Measurements from ENCODE around the gene RHOC. TPM values are rescaled to one million over a fixed set of nuclear protein-coding genes. Genes with fewer than 3 reads are reported as not detected.
A peak's percentile ranks its signal among the peaks of the same experiment; 100 is the strongest.
"Not testable (repeated sequence)": the region's sequence is repeated elsewhere in the genome, so short reads cannot be mapped to it uniquely, and the experiment has no call there.

RHOC gene
- total and polyA plus RNA-seq, 2 experiments from 2014 or later: 65.4 to 76.7 TPM

DNA sequence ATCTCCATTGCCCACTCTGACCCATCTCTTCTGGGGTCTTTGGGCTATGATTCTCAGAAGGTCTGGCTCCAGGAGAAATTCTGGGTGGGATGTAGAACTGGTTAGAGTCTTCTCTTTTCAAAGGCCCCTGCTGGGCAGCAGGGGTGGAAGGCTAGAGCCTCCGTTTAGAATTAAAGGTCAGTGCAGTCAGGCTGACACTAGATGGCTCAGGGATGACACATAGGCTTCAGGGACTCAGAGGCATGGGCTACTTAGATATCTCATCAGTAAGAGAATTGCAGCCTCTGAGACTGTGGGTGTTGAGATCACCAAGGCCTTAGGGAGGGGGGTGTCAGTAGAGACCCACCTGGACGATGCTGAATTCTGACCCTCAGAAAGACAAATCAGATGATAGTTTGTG is 20.8 kb upstream of the RHOC start:
- Mint-ChIP-seq H3K36me3 (ENCODE audit: low read depth) (no peaks in the 10 kb centered on the region; the same call in 2 of the 3 replicates), H3K27me3 (ENCODE audit: insufficient read depth, low read depth, poor library complexity) (peaks cover 10% of the 10 kb centered on the region), H3K9me3 (peaks cover 5% of the 10 kb centered on the region; the same call in 1 of the 3 replicates), H3K4me1 (peaks cover 10% of the 10 kb centered on the region), H3K4me3 (no peak overlapping the region), H3K27ac (no peak overlapping the region)
- Histone ChIP-seq H3K4me1 (ENCODE audit: insufficient read depth) (no peaks in the 10 kb centered on the region; the same call in 1 of the 2 replicates), H3K27ac (ENCODE audit: low read depth) (no peak overlapping the region), H3K4me2 (no peak overlapping the region), H3K9me2 (ENCODE audit: insufficient read depth) (no peaks in the 10 kb centered on the region), H3K4me3 (no peak overlapping the region), H3K27me3 (ENCODE audit: insufficient read depth) (peaks cover 10% of the 10 kb centered on the region), H4K20me1 (replicated peaks; ENCODE audit: insufficient read depth) (no peaks in the 10 kb centered on the region), H3K36me3 (ENCODE audit: insufficient read depth) (no peaks in the 10 kb centered on the region), H3F3A (replicated peaks; ENCODE audit: low read depth) (no peaks in the 10 kb centered on the region), H3K79me2 (replicated peaks; ENCODE audit: insufficient read depth) (no peaks in the 10 kb centered on the region), H2AFZ (no peak overlapping the region)
- DNase-seq (ENCODE audit: low spot score) (no peak), ATAC-seq (no peak; the same call in 2 of the 3 replicates)
- TF ChIP-seq NANOG (IDR thresholded peaks at IDR 0.05; ENCODE audit: borderline replicate concordance) (no peak), EZH2phosphoT487 (IDR thresholded peaks at IDR 0.05; ENCODE audit: unreplicated experiment) (no peak)
- TF ChIP-seq, protein P1, sequence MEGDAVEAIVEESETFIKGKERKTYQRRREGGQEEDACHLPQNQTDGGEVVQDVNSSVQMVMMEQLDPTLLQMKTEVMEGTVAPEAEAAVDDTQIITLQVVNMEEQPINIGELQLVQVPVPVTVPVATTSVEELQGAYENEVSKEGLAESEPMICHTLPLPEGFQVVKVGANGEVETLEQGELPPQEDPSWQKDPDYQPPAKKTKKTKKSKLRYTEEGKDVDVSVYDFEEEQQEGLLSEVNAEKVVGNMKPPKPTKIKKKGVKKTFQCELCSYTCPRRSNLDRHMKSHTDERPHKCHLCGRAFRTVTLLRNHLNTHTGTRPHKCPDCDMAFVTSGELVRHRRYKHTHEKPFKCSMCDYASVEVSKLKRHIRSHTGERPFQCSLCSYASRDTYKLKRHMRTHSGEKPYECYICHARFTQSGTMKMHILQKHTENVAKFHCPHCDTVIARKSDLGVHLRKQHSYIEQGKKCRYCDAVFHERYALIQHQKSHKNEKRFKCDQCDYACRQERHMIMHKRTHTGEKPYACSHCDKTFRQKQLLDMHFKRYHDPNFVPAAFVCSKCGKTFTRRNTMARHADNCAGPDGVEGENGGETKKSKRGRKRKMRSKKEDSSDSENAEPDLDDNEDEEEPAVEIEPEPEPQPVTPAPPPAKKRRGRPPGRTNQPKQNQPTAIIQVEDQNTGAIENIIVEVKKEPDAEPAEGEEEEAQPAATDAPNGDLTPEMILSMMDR (conservative IDR thresholded peaks at IDR 0.05; ENCODE audit: low read depth in 2 of 2): peak; percentile 14 to 49; a peak in 2 of 4 replicates

DNA sequence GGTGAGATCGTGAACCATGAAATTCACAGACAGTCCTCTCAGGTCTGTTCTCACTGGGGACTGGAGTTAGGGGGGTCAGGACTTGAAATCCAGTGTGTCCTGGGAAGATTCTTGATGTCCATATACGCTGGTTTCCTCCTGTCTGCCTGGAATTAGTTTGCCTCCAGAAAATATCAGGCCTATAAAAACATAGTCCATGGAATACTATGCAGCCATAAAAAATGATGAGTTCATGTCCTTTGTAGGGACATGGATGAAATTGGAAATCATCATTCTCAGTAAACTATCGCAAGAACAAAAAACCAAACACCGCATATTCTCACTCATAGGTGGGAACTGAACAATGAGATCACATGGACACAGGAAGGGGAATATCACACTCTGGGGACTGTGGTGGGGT is 17.3 kb upstream of the RHOC start:
- peak overlapping the region; percentile 43; the same call in 1 of the 3 replicates for H3K4me3 Mint-ChIP-seq
- H3K79me2 ChIP-seq (replicated peaks; ENCODE audit: insufficient read depth); H3K36me3 ChIP-seq (ENCODE audit: insufficient read depth); H3K27ac Mint-ChIP-seq; H3K4me3 ChIP-seq; H3F3A ChIP-seq (replicated peaks; ENCODE audit: low read depth); H2AFZ ChIP-seq; H3K9me3 Mint-ChIP-seq; H3K4me1 ChIP-seq (ENCODE audit: insufficient read depth); H3K27ac ChIP-seq (ENCODE audit: low read depth); H3K36me3 Mint-ChIP-seq (ENCODE audit: low read depth); H4K20me1 ChIP-seq (replicated peaks; ENCODE audit: insufficient read depth); H3K4me2 ChIP-seq; H3K9me2 ChIP-seq (ENCODE audit: insufficient read depth); DNase-seq (ENCODE audit: low spot score); ATAC-seq: not testable (repeated sequence)
- peaks cover 41% of the 10 kb centered on the region for H3K27me3 ChIP-seq (ENCODE audit: insufficient read depth)
- peaks cover 22% of the 10 kb centered on the region for H3K27me3 Mint-ChIP-seq (ENCODE audit: insufficient read depth, low read depth, poor library complexity)
- peaks cover 20% of the 10 kb centered on the region for H3K4me1 Mint-ChIP-seq

DNA sequence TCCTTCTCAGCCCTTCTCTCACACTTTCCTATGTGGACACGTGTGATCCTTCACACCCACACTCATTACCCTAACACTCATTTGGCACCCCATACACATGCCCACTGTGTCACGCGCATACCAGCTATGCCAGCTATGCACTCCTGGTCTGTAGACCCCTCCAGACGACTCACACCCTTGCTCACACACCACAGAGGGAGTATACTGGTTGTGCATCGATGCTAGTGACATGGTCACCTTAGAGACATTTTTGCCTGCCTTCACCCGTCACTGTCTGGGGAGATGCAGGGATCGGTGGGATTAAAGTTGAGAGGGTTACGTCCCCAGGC is 16.5 kb upstream of the RHOC start:
- peak overlapping the region; percentile 98 for H2AFZ ChIP-seq
- no peaks in the 10 kb centered on the region for H3K9me2 ChIP-seq (ENCODE audit: insufficient read depth)
- ATAC-seq (no peak), DNase-seq (ENCODE audit: low spot score) (no peak)
- H3K27ac Mint-ChIP-seq: no peak overlapping the region
- 0 out of 2 replicates have a peak, but pooled peaks cover 5% of the 10 kb centered on the region for H3F3A ChIP-seq (replicated peaks; ENCODE audit: low read depth)
- peaks cover 26% of the 10 kb centered on the region for H3K27me3 Mint-ChIP-seq (ENCODE audit: insufficient read depth, low read depth, poor library complexity)
- no peaks in the 10 kb centered on the region for H3K79me2 ChIP-seq (replicated peaks; ENCODE audit: insufficient read depth)
- H3K36me3 ChIP-seq (ENCODE audit: insufficient read depth): no peaks in the 10 kb centered on the region
- peaks cover 6% of the 10 kb centered on the region; the same call in 1 of the 2 replicates for H3K4me1 ChIP-seq (ENCODE audit: insufficient read depth)
- peak overlapping the region; percentile 69 for H3K4me3 Mint-ChIP-seq
- H3K36me3 Mint-ChIP-seq (ENCODE audit: low read depth): no peaks in the 10 kb centered on the region; the same call in 2 of the 3 replicates
- peaks cover 19% of the 10 kb centered on the region for H3K4me1 Mint-ChIP-seq
- H4K20me1 ChIP-seq (replicated peaks; ENCODE audit: insufficient read depth): no peaks in the 10 kb centered on the region
- TF ChIP-seq, protein P2, sequence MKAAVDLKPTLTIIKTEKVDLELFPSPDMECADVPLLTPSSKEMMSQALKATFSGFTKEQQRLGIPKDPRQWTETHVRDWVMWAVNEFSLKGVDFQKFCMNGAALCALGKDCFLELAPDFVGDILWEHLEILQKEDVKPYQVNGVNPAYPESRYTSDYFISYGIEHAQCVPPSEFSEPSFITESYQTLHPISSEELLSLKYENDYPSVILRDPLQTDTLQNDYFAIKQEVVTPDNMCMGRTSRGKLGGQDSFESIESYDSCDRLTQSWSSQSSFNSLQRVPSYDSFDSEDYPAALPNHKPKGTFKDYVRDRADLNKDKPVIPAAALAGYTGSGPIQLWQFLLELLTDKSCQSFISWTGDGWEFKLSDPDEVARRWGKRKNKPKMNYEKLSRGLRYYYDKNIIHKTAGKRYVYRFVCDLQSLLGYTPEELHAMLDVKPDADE (IDR thresholded peaks at IDR 0.05): no peak
- TF ChIP-seq, protein P3, sequence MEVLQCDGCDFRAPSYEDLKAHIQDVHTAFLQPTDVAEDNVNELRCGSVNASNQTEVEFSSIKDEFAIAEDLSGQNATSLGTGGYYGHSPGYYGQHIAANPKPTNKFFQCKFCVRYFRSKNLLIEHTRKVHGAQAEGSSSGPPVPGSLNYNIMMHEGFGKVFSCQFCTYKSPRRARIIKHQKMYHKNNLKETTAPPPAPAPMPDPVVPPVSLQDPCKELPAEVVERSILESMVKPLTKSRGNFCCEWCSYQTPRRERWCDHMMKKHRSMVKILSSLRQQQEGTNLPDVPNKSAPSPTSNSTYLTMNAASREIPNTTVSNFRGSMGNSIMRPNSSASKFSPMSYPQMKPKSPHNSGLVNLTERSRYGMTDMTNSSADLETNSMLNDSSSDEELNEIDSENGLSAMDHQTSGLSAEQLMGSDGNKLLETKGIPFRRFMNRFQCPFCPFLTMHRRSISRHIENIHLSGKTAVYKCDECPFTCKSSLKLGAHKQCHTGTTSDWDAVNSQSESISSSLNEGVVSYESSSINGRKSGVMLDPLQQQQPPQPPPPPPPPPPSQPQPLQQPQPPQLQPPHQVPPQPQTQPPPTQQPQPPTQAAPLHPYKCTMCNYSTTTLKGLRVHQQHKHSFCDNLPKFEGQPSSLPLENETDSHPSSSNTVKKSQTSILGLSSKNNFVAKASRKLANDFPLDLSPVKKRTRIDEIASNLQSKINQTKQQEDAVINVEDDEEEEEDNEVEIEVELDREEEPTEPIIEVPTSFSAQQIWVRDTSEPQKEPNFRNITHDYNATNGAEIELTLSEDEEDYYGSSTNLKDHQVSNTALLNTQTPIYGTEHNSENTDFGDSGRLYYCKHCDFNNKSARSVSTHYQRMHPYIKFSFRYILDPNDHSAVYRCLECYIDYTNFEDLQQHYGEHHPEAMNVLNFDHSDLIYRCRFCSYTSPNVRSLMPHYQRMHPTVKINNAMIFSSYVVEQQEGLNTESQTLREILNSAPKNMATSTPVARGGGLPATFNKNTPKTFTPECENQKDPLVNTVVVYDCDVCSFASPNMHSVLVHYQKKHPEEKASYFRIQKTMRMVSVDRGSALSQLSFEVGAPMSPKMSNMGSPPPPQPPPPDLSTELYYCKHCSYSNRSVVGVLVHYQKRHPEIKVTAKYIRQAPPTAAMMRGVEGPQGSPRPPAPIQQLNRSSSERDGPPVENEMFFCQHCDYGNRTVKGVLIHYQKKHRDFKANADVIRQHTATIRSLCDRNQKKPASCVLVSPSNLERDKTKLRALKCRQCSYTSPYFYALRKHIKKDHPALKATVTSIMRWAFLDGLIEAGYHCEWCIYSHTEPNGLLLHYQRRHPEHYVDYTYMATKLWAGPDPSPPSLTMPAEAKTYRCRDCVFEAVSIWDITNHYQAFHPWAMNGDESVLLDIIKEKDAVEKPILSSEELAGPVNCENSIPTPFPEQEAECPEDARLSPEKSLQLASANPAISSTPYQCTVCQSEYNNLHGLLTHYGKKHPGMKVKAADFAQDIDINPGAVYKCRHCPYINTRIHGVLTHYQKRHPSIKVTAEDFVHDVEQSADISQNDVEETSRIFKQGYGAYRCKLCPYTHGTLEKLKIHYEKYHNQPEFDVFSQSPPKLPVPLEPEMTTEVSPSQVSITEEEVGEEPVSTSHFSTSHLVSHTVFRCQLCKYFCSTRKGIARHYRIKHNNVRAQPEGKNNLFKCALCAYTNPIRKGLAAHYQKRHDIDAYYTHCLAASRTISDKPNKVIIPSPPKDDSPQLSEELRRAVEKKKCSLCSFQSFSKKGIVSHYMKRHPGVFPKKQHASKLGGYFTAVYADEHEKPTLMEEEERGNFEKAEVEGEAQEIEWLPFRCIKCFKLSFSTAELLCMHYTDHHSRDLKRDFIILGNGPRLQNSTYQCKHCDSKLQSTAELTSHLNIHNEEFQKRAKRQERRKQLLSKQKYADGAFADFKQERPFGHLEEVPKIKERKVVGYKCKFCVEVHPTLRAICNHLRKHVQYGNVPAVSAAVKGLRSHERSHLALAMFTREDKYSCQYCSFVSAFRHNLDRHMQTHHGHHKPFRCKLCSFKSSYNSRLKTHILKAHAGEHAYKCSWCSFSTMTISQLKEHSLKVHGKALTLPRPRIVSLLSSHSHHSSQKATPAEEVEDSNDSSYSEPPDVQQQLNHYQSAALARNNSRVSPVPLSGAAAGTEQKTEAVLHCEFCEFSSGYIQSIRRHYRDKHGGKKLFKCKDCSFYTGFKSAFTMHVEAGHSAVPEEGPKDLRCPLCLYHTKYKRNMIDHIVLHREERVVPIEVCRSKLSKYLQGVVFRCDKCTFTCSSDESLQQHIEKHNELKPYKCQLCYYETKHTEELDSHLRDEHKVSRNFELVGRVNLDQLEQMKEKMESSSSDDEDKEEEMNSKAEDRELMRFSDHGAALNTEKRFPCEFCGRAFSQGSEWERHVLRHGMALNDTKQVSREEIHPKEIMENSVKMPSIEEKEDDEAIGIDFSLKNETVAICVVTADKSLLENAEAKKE (CRISPR knock-in tag; IDR thresholded peaks at IDR 0.05): no peak
- TF ChIP-seq POLR2AphosphoS5 (IDR thresholded peaks at IDR 0.05; ENCODE audit: low read depth) (no peak), ZNF331 (CRISPR knock-in tag; IDR thresholded peaks at IDR 0.05; ENCODE audit: low read depth) (no peak), EZH2phosphoT487 (IDR thresholded peaks at IDR 0.05; ENCODE audit: unreplicated experiment) (no peak)
- H3K9me3 Mint-ChIP-seq: 0 out of 3 replicates have a peak, but pooled peaks cover 2% of the 10 kb centered on the region
- H3K4me2 ChIP-seq: peak overlapping the region; percentile 77
- no peak overlapping the region for H3K27ac ChIP-seq (ENCODE audit: low read depth)
- peaks cover 47% of the 10 kb centered on the region for H3K27me3 ChIP-seq (ENCODE audit: insufficient read depth)
- peak overlapping the region; percentile 56 for H3K4me3 ChIP-seq

Data from GM23338 (cell line).